Kidney epithelial cell (primary cell): ENCODE measurements around the gene BDKRB2. TPM values are rescaled to one million over a fixed set of nuclear protein-coding genes. Genes with fewer than 3 reads are reported as not detected.

Source experiments
- DNase-seq: peaks from one replicate; pipeline ENCODE4 v3.0.0-alpha.2; 2010; ENCODE audit warnings: low read depth
- H3K27me3 ChIP-seq: 2 replicates; pipeline ENCODE4 v1.6.0; 2011; ENCODE audit warnings: low read length; ENCODE audit not compliant: control insufficient read depth, insufficient read depth
- H3K36me3 ChIP-seq: 2 replicates; pipeline ENCODE4 v1.5.1; 2011; ENCODE audit warnings: low read length; ENCODE audit not compliant: control insufficient read depth, insufficient read depth
- H3K4me3 ChIP-seq: 2 replicates; pipeline ENCODE4 v1.5.1; 2011; ENCODE audit warnings: low read depth, mild to moderate bottlenecking, control low read depth, low read length
- total RNA-seq: library from RNA; depleted of rRNA; stranded (reverse); fragments of >200 nt; gene quantifications from 2 replicates; pipeline ENCODE4 v1.2.3, GENCODE V29; 2015
- TF ChIP-seq, protein P1 (sequence below): IDR thresholded peaks from 2 replicates; pipeline ENCODE4 v1.5.1; 2011; ENCODE audit warnings: mild to moderate bottlenecking, moderate library complexity, low read length, control low read depth, inconsistent platforms; ENCODE audit not compliant: insufficient read depth, poor library complexity, severe bottlenecking

The BDKRB2 gene
- total RNA-seq, 1 donor from 2014 or later: 1.2 TPM

DNA sequence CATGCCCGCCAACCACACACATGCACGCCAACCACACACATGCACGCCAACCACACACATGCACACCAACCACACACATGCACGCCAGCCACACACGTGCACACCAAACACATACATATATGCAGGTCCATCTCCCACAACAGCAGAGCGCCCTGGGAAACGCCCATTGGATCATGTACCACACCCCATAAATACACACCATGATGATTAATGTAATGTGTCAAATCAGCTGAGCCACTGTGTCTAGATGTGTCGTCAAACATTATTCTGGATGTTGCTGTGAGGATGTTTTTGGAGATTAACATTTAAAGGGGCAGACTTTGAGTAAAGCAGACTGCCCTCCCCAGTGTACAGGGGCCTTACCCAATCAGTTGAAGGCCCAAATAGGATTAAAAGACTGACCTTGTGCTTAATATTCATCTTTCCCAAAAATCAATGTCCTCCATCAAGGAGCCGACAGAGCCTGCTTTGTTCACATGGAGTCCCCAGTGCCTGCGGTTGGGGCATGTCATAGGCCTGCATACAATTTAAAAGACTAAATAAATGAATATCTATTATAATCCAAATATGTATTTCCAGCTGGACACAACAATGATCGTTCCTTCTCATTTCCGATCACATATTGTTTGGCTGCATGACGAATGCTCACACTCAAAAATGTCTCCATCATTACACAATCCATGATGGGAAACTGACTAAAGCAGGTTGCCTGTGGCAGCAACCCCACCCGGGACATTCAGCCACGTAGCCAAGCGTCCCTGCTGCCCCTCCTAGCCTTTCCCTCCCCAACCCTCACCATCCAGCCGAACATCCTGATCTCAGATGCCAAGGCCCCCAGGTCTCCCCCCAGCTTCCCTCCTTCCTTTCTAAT lies 23.2 kb upstream of the BDKRB2 start:
- no peak for DNase-seq
- TF ChIP-seq, protein P1, sequence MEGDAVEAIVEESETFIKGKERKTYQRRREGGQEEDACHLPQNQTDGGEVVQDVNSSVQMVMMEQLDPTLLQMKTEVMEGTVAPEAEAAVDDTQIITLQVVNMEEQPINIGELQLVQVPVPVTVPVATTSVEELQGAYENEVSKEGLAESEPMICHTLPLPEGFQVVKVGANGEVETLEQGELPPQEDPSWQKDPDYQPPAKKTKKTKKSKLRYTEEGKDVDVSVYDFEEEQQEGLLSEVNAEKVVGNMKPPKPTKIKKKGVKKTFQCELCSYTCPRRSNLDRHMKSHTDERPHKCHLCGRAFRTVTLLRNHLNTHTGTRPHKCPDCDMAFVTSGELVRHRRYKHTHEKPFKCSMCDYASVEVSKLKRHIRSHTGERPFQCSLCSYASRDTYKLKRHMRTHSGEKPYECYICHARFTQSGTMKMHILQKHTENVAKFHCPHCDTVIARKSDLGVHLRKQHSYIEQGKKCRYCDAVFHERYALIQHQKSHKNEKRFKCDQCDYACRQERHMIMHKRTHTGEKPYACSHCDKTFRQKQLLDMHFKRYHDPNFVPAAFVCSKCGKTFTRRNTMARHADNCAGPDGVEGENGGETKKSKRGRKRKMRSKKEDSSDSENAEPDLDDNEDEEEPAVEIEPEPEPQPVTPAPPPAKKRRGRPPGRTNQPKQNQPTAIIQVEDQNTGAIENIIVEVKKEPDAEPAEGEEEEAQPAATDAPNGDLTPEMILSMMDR: no peak

DNA sequence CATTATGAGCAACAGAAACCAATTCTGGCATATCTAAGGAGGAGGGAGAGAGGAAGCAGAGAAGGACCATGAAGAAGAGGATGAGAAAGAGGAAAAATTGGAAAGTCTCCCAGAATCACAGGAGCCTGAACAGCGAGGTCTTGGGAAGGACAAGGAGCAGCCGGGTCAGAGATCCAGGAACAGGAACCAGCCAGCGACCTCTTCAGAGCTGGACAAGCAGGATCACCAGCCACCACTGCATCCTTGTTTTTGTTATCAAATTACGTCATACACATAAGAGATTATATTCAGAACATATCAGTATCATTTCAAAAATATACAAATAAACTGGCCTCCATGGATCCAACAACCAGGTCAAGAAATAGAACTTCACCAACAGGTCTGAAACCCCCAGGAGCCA lies 22.1 kb upstream of the BDKRB2 start:
- TF ChIP-seq, protein P1: no peak
- Histone ChIP-seq H3K4me3 (no peak overlapping the region), H3K27me3 (no peaks in the 10 kb centered on the region), H3K36me3 (no peaks in the 10 kb centered on the region)
- DNase-seq: no peak

More for the DNA sequence above, 23.2 kb upstream of the BDKRB2 start:
- Histone ChIP-seq H3K36me3 (no peaks in the 10 kb centered on the region), H3K4me3 (no peak overlapping the region), H3K27me3 (no peaks in the 10 kb centered on the region)

DNA sequence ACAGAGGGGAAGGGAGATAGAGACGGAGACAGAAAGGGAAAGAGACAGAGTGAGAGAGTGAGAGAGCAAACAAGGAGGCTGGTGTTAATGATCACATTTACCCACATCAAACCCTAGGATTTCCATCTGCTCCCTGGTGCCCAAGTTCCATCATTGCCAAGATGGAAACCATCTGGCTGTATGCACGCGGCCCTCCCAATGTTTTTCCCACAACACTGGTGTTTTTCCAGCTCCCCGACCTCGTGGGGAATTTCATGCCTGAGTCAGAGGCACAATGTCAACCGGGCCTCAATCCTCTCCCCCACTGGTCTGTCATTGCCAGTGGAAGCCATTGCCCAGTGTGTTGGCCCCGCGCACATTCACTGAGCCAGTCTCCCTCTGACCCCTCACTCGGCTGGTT lies 19.9 kb upstream of the BDKRB2 start:
- no peaks in the 10 kb centered on the region for H3K36me3 ChIP-seq
- peaks cover 3% of the 10 kb centered on the region for H3K27me3 ChIP-seq
- DNase-seq: no peak
- H3K4me3 ChIP-seq: no peak overlapping the region
- TF ChIP-seq, protein P1: no peak

DNA sequence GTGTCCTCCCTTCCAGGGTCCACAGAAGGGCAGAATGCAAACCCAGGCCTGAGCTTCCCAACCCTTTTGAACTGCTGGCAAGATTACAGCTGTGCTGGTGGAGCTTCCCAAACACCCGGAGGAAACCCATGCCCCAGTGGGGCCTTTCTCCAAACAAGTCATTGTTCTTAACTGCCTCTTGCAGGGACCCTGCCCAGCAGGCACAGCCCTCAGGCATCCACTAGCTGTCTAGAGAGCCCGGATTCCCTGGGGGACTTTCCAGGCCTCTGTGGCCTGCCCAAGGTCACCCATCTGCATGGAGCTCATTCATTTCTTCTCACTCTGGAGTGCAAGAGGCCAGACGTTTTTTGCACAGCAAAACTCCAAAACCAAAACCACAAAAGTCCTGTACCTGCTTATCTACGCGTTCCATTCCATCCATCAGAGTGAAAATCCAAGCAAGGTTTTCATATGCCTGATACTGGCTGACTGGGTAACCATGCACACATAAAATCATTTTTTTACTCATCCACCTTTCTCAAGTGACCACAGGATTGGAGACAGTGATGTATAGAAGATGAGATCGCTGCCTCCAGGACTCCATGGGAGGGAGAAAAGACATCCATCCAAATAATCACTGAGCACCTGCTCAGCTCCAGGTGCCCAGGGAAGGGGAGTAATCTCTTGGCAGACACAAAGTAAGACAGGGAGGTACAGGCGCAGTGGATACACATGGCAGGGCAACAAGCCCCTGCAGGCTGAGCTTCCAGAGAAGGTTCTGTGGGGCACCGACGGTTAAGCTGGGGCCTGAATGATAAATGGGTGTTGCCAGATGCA lies 17.2 kb upstream of the BDKRB2 start:
- DNase-seq: no peak
- Histone ChIP-seq H3K36me3 (no peaks in the 10 kb centered on the region), H3K27me3 (peaks cover 5% of the 10 kb centered on the region), H3K4me3 (no peak overlapping the region)
- TF ChIP-seq, protein P1: no peak

DNA sequence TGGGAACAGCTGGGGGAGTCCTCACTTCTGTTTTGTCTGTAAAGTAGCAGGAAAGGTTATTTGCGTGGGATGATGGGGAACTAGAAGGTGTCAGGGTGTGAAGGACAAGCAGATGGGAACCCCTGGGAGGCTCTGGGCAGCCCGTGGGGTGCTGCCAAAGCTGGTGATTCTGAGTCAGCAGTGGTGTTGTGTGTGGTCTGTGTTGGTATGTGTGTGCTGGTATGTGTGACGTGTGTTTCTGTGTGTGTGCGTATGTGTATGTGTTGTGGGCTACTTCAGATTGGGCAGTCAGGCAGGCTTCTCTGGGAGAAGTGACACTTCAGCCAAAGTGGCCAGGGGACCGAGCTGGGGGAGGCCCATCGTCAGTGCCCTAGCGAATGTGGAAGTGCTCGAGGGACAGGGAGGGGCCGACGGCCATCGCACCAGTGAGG lies 15.3 kb upstream of the BDKRB2 start:
- H3K36me3 ChIP-seq: no peaks in the 10 kb centered on the region
- H3K4me3 ChIP-seq: no peak overlapping the region
- H3K27me3 ChIP-seq: peaks cover 5% of the 10 kb centered on the region
- no peak for DNase-seq
- TF ChIP-seq, protein P1: no peak
